Measurements from ENCODE around the gene RDH5. TPM values are rescaled to one million over a fixed set of nuclear protein-coding genes. Genes with fewer than 3 reads are reported as not detected.

Gene RDH5
- polyA plus RNA-seq, 1 of the 3 experiments (the other 2 are of a cell fraction) = 5.2 TPM

DNA sequence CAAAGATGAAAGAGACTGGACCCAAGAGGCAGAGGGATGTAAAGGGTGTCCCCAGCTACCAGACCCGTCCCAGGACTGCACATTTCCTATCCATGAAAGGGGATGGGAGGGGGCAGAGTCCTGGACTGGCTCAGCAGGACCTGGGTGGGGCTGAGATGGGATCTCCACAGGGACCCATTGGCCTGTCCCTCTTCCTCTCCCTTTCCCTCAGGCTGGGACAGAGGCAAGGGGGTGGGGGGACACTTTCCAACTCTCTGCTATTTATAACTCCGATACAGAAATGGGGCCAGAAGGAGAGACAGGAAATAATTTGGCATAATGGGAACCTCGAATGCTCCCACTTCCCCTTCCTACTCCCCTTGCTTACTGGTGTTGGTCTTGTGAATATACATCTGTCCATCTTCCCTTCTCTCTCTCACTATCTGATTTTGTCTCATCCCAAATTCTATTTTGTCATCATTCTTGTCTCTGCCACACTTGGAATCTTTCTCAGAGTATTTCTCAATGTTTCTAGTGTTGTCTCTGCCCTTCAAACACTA lies 11.4 kb upstream of the RDH5 start:
- Histone ChIP-seq H3K27ac (ENCODE audit: low read depth in 2 of 2, low read length in 1 of 2) (no peak overlapping the region), H3F3A (replicated peaks; ENCODE audit: insufficient read depth) (peaks cover 4% of the 10 kb centered on the region), H3K9ac (no peak overlapping the region), H3K27me3 (ENCODE audit: insufficient read depth) (no peaks in the 10 kb centered on the region; the same call in 1 of the 2 replicates), H3K4me2 (peak overlapping the region; percentile 87), H4K20me1 (ENCODE audit: insufficient read depth) (no peaks in the 10 kb centered on the region), H3K9me3 (no peaks in the 10 kb centered on the region), H3K79me2 (ENCODE audit: insufficient read depth) (no peaks in the 10 kb centered on the region), H3K4me3 (ENCODE audit: low read depth in 2 of 2, low read length in 1 of 2) (peak overlapping the region; percentile 51 to 69; a peak in 2 of 4 replicates), H2AFZ (ENCODE audit: low read depth) (no peak overlapping the region), H3K36me3 (replicated peaks in 1 of 2; ENCODE audit: control insufficient read depth in 1 of 2, insufficient read depth in 2 of 2, low read length in 1 of 2) (no peaks in the 10 kb centered on the region), H3K9me2 (no peaks in the 10 kb centered on the region), H3K4me1 (ENCODE audit: control insufficient read depth in 1 of 2, insufficient read depth in 2 of 2, low read depth in 1 of 2, low read length in 1 of 2) (peaks cover 11 to 12% of the 10 kb centered on the region in 2 experiments; a peak in 2 of 4 replicates)
- no peak for DNase-seq
- WGBS (ENCODE audit: low lambda C conversion rate) = 9% methylated on average over 3 of the region's 3 CpGs
- ChIA-PET CTCF (interaction anchor here (0.9 kb wide), 1 partner anchor 28 kb away, joined by 3 read pairs; no protein-coding TSS in a partner anchor), POLR2A (no interaction called here)
- TF ChIP-seq, protein P1, sequence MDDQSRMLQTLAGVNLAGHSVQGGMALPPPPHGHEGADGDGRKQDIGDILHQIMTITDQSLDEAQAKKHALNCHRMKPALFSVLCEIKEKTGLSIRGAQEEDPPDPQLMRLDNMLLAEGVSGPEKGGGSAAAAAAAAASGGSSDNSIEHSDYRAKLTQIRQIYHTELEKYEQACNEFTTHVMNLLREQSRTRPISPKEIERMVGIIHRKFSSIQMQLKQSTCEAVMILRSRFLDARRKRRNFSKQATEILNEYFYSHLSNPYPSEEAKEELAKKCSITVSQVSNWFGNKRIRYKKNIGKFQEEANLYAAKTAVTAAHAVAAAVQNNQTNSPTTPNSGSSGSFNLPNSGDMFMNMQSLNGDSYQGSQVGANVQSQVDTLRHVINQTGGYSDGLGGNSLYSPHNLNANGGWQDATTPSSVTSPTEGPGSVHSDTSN (IDR thresholded peaks at IDR 0.05) = no peak
- TF ChIP-seq RXRA (IDR thresholded peaks at IDR 0.05; ENCODE audit: borderline replicate concordance, low read depth) = no peak
- TF ChIP-seq, protein P2, sequence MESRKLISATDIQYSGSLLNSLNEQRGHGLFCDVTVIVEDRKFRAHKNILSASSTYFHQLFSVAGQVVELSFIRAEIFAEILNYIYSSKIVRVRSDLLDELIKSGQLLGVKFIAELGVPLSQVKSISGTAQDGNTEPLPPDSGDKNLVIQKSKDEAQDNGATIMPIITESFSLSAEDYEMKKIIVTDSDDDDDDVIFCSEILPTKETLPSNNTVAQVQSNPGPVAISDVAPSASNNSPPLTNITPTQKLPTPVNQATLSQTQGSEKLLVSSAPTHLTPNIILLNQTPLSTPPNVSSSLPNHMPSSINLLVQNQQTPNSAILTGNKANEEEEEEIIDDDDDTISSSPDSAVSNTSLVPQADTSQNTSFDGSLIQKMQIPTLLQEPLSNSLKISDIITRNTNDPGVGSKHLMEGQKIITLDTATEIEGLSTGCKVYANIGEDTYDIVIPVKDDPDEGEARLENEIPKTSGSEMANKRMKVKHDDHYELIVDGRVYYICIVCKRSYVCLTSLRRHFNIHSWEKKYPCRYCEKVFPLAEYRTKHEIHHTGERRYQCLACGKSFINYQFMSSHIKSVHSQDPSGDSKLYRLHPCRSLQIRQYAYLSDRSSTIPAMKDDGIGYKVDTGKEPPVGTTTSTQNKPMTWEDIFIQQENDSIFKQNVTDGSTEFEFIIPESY (IDR thresholded peaks at IDR 0.05; ENCODE audit: borderline replicate concordance, low read depth) = no peak
- TF ChIP-seq POLR2AphosphoS5 (IDR thresholded peaks at IDR 0.05; ENCODE audit: low read depth, low read length) = no peak
- TF ChIP-seq, protein P3, sequence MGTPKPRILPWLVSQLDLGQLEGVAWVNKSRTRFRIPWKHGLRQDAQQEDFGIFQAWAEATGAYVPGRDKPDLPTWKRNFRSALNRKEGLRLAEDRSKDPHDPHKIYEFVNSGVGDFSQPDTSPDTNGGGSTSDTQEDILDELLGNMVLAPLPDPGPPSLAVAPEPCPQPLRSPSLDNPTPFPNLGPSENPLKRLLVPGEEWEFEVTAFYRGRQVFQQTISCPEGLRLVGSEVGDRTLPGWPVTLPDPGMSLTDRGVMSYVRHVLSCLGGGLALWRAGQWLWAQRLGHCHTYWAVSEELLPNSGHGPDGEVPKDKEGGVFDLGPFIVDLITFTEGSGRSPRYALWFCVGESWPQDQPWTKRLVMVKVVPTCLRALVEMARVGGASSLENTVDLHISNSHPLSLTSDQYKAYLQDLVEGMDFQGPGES (IDR thresholded peaks at IDR 0.05; ENCODE audit: low read depth, low read length) = no peak
- TF ChIP-seq TEAD4 (IDR thresholded peaks at IDR 0.05; ENCODE audit: borderline replicate concordance, insufficient read depth) = no peak
- no peak for TF ChIP-seq RFX5 (IDR thresholded peaks at IDR 0.05; ENCODE audit: low read length)

DNA sequence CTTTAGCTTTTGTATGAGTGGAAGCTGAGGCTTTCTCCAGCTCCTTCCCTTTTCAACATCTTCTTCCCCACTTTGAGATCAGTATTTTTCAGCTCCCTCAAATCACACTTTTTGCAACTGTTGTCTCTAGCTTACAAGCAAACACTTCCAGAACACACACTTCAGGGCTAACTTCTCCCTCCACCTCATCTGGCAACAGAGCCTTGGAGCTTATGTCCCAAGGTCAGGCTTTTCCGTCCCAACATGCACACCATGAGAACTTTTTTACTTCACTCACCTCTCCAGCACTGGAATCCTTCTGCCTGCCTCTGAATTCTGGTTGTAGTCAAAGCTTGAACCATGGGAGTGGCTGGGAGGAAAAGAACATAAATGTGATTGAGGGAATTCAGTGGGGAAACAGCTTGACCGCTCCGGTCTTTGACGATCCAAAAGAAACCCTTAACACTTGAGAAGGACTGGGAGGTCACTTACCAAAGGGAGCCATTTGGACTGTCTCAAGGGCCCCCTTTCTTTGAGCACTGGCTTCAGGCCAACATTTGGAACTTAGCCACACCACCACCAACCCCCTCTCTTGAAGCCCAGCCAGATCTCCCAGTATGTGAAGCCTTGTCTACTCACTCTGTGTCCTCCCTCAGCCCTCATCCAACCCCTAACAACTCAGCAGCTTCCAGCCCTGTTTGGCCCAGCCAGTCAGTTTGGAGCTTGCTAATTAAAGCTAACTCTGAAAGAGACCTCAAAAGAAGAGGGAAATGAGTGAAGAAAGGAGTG lies 8.2 kb upstream of the RDH5 start:
- H3K9me3 ChIP-seq = no peaks in the 10 kb centered on the region
- 39% methylated on average over 4 of the region's 4 CpGs for WGBS (ENCODE audit: low lambda C conversion rate)
- peaks cover 13 to 17% of the 10 kb centered on the region in 2 experiments; a peak in 3 of 4 replicates for H3K4me1 ChIP-seq (ENCODE audit: control insufficient read depth in 1 of 2, insufficient read depth in 2 of 2, low read depth in 1 of 2, low read length in 1 of 2)
- no peak overlapping the region for H3K27ac ChIP-seq (ENCODE audit: low read depth in 2 of 2, low read length in 1 of 2)
- no peaks in the 10 kb centered on the region; the same call in 1 of the 2 replicates for H3K27me3 ChIP-seq (ENCODE audit: insufficient read depth)
- H4K20me1 ChIP-seq (ENCODE audit: insufficient read depth) = no peaks in the 10 kb centered on the region
- H3K9ac ChIP-seq = no peak overlapping the region
- POLR2A ChIA-PET = no interaction called here
- H3K9me2 ChIP-seq = no peaks in the 10 kb centered on the region
- H2AFZ ChIP-seq (ENCODE audit: low read depth) = no peak overlapping the region
- peaks cover 4% of the 10 kb centered on the region for H3F3A ChIP-seq (replicated peaks; ENCODE audit: insufficient read depth)
- DNase-seq = no peak
- H3K4me3 ChIP-seq (ENCODE audit: low read depth in 2 of 2, low read length in 1 of 2) = no peak overlapping the region
- CTCF ChIA-PET = interaction anchor here (0.8 to 1.2 kb wide), 4 partner anchors 9 to 65 kb away, joined by 3 to 4 read pairs (median 3); no protein-coding TSS in a partner anchor
- TF ChIP-seq, protein P4, sequence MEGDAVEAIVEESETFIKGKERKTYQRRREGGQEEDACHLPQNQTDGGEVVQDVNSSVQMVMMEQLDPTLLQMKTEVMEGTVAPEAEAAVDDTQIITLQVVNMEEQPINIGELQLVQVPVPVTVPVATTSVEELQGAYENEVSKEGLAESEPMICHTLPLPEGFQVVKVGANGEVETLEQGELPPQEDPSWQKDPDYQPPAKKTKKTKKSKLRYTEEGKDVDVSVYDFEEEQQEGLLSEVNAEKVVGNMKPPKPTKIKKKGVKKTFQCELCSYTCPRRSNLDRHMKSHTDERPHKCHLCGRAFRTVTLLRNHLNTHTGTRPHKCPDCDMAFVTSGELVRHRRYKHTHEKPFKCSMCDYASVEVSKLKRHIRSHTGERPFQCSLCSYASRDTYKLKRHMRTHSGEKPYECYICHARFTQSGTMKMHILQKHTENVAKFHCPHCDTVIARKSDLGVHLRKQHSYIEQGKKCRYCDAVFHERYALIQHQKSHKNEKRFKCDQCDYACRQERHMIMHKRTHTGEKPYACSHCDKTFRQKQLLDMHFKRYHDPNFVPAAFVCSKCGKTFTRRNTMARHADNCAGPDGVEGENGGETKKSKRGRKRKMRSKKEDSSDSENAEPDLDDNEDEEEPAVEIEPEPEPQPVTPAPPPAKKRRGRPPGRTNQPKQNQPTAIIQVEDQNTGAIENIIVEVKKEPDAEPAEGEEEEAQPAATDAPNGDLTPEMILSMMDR (IDR thresholded peaks at IDR 0.05) = no peak
- TF ChIP-seq TEAD4 (IDR thresholded peaks at IDR 0.05; ENCODE audit: borderline replicate concordance, insufficient read depth) (no peak), EP300 (IDR thresholded peaks at IDR 0.05; ENCODE audit: borderline replicate concordance in 1 of 2, low read depth in 1 of 2, low read length in 1 of 2) (no peak), RCOR1 (IDR thresholded peaks at IDR 0.05; ENCODE audit: low read length) (no peak), FOXM1 (IDR thresholded peaks at IDR 0.05; ENCODE audit: low read depth) (no peak), FOXJ3 (CRISPR knock-in tag; IDR thresholded peaks at IDR 0.05) (no peak)
- TF ChIP-seq, protein P2 (IDR thresholded peaks at IDR 0.05; ENCODE audit: borderline replicate concordance, low read depth) = no peak
- no peaks in the 10 kb centered on the region for H3K36me3 ChIP-seq (replicated peaks in 1 of 2; ENCODE audit: control insufficient read depth in 1 of 2, insufficient read depth in 2 of 2, low read length in 1 of 2)
- H3K4me2 ChIP-seq = no peak overlapping the region
- peaks cover 7% of the 10 kb centered on the region; the same call in 1 of the 2 replicates for H3K79me2 ChIP-seq (ENCODE audit: insufficient read depth)
